Ovary (tissue), 3 donors: Measurements from ENCODE around the gene SAP30BP.

Experiments used
- CTCF ChIP-seq, 3 donors: fragments of 450-650 bp in 2 of 3; fragments of 200-600 bp in 1 of 3; IDR thresholded peaks; one replicate each; pipeline versions ENCODE4 v1.5.1 to v1.8.0; 2016 to 2022; ENCODE audit warnings: antibody characterized with exemption in 3 of 3, mild to moderate bottlenecking in 1 of 3
- EP300 ChIP-seq: sonication (generic); formaldehyde crosslinking; IDR thresholded peaks from one replicate; pipeline ENCODE4 v1.6.1; 2017; ENCODE audit warnings: antibody characterized with exemption
- POLR2A ChIP-seq: fragments of 450-650 bp; IDR thresholded peaks from one replicate; pipeline ENCODE4 v1.6.1; 2017; ENCODE audit warnings: antibody characterized with exemption, mild to moderate bottlenecking, moderate library complexity
- donor health status: DM: no; HTN: no; CAD: no.

GRCh38 chr17:75630071-75630917 lies 36.8 kb upstream of the SAP30BP start:
- no peak for TF ChIP-seq POLR2A
- no peak for TF ChIP-seq CTCF (IDR thresholded peaks at IDR 0.05)
- no peak for TF ChIP-seq EP300
